OCI-LY1 (cell line): Measurements from ENCODE around the gene TNS4.

Experiments used
- H2AFZ ChIP-seq: fragments of 200-600 bp; sonication (generic), shearing (Covaris generic); 2 replicates; pipeline ENCODE4 v1.6.0; 2014; ENCODE audit warnings: antibody characterized with exemption, mild to moderate bottlenecking, low read length
- H3F3A ChIP-seq: fragments of 200-600 bp; sonication (generic), shearing (Covaris generic); 2 replicates; pipeline ENCODE4 v1.6.0; 2014; ENCODE audit warnings: mild to moderate bottlenecking, antibody characterized with exemption, low read length, moderate library complexity; ENCODE audit not compliant: insufficient read depth
- H3K27ac ChIP-seq: fragments of 200-600 bp; sonication (generic); 2 replicates; pipeline ENCODE4 v1.5.1; 2014; ENCODE audit warnings: low read length, mixed run types, mild to moderate bottlenecking, low read depth; ENCODE audit not compliant: poor library complexity, severe bottlenecking
- H3K27me3 ChIP-seq: fragments of 200-600 bp; sonication (generic); 2 replicates; pipeline ENCODE4 v1.6.0; 2014; ENCODE audit warnings: antibody characterized with exemption, mild to moderate bottlenecking, low read length, moderate library complexity; ENCODE audit not compliant: insufficient read depth
- H3K36me3 ChIP-seq: fragments of 200-600 bp; sonication (generic); 2 replicates; pipeline ENCODE4 v1.6.1; 2014; ENCODE audit warnings: mild to moderate bottlenecking, antibody characterized with exemption, low read length, moderate library complexity, mixed read lengths; ENCODE audit not compliant: insufficient read depth
- H3K4me1 ChIP-seq: fragments of 200-600 bp; sonication (generic); 2 replicates; pipeline ENCODE4 v1.5.1; 2014; ENCODE audit warnings: mild to moderate bottlenecking, low read length, moderate library complexity; ENCODE audit not compliant: insufficient read depth, severe bottlenecking
- H3K4me2 ChIP-seq: fragments of 200-600 bp; sonication (generic), shearing (Covaris generic); 2 replicates; pipeline ENCODE4 v1.6.1; 2014; ENCODE audit warnings: low read length
- H3K4me3 ChIP-seq: fragments of 200-600 bp; sonication (generic); 2 replicates; pipeline ENCODE4 v1.5.1; 2014; ENCODE audit warnings: low read length, low read depth, mild to moderate bottlenecking, mixed read lengths; ENCODE audit not compliant: poor library complexity, severe bottlenecking
- H3K79me2 ChIP-seq: fragments of 200-600 bp; shearing (Covaris generic); 2 replicates; pipeline ENCODE4 v1.6.1; 2016; ENCODE audit warnings: mixed run types, low read length, mixed read lengths; ENCODE audit not compliant: insufficient read depth
- H3K9ac ChIP-seq: fragments of 200-600 bp; sonication (generic), shearing (Covaris generic); 2 replicates; pipeline ENCODE4 v1.6.1; 2014; ENCODE audit warnings: mild to moderate bottlenecking, low read length, mixed read lengths
- H3K9me2 ChIP-seq: fragments of 200-600 bp; sonication (generic), shearing (Covaris generic); 2 replicates; pipeline ENCODE4 v1.6.1; 2014; ENCODE audit warnings: low read depth, mild to moderate bottlenecking, low read length, mixed read lengths
- H3K9me3 ChIP-seq: fragments of 200-600 bp; shearing (Covaris generic); 2 replicates; pipeline ENCODE4 v1.6.1; 2014; ENCODE audit warnings: low read length, mixed read lengths
- H4K20me1 ChIP-seq: fragments of 200-600 bp; sonication (generic), shearing (Covaris generic); 2 replicates; pipeline ENCODE4 v1.6.0; 2016; ENCODE audit warnings: mild to moderate bottlenecking, low read length; ENCODE audit not compliant: insufficient read depth
- CTCF ChIP-seq: fragments of 200-600 bp; sonication (generic), shearing (Covaris generic); IDR thresholded peaks from 2 replicates; pipeline ENCODE4 v1.5.1; 2017; ENCODE audit warnings: mild to moderate bottlenecking, antibody characterized with exemption, low read length, moderate library complexity, mixed read lengths
- EZH2 ChIP-seq: fragments of 200-600 bp; sonication (generic), shearing (Covaris generic); IDR thresholded peaks from 2 replicates; pipeline ENCODE4 v1.8.0; 2017; ENCODE audit warnings: borderline replicate concordance, mixed run types, mild to moderate bottlenecking, antibody characterized with exemption, low read length, moderate library complexity, mixed read lengths

The TNS4 gene

GRCh38 chr17:40498281-40499084 lies 2.9 kb downstream of the TNS4 start:
- TF ChIP-seq EZH2 (no peak), CTCF (no peak)
- Histone ChIP-seq H3K27ac (no peak overlapping the region), H3K4me2 (no peak overlapping the region), H4K20me1 (no peaks in the 10 kb centered on the region), H3K9ac (no peak overlapping the region), H3K4me1 (no peaks in the 10 kb centered on the region), H3F3A (no peaks in the 10 kb centered on the region), H3K4me3 (no peak overlapping the region), H2AFZ (no peak overlapping the region), H3K36me3 (no peaks in the 10 kb centered on the region), H3K79me2 (no peaks in the 10 kb centered on the region), H3K27me3 (peaks cover 6% of the 10 kb centered on the region; the same call in 1 of the 2 replicates), H3K9me3 (no peaks in the 10 kb centered on the region), H3K9me2 (no peaks in the 10 kb centered on the region)

- no peaks in the 10 kb centered on the region for H4K20me1 ChIP-seq
- H3K4me3 ChIP-seq: no peak overlapping the region
- H3K4me2 ChIP-seq: no peak overlapping the region
- no peaks in the 10 kb centered on the region for H3K9me3 ChIP-seq
- no peaks in the 10 kb centered on the region for H3K4me1 ChIP-seq
- H3K79me2 ChIP-seq: no peaks in the 10 kb centered on the region
- no peak overlapping the region for H3K27ac ChIP-seq
- H3K9ac ChIP-seq: no peak overlapping the region
- no peaks in the 10 kb centered on the region for H3K9me2 ChIP-seq
- no peak overlapping the region for H2AFZ ChIP-seq
- peaks cover 6% of the 10 kb centered on the region; the same call in 1 of the 2 replicates for H3K27me3 ChIP-seq
- H3K36me3 ChIP-seq: no peaks in the 10 kb centered on the region
- no peaks in the 10 kb centered on the region for H3F3A ChIP-seq
- TF ChIP-seq EZH2 (no peak), CTCF (no peak)
Measured at GRCh38 chr17:40497695-40498094, 3.7 kb downstream of the TNS4 start.

GRCh38 chr17:40496634-40497420 lies 4.6 kb downstream of the TNS4 start:
- Histone ChIP-seq H3K9me3 (no peaks in the 10 kb centered on the region), H3K9ac (no peak overlapping the region), H4K20me1 (no peaks in the 10 kb centered on the region), H3K27ac (no peak overlapping the region), H3K4me2 (no peak overlapping the region), H3K4me1 (peaks cover 5% of the 10 kb centered on the region), H3K4me3 (no peak overlapping the region), H2AFZ (no peak overlapping the region), H3K36me3 (no peaks in the 10 kb centered on the region), H3K27me3 (peaks cover 6% of the 10 kb centered on the region; the same call in 1 of the 2 replicates), H3K79me2 (no peaks in the 10 kb centered on the region), H3K9me2 (no peaks in the 10 kb centered on the region), H3F3A (no peaks in the 10 kb centered on the region)
- TF ChIP-seq CTCF (no peak), EZH2 (no peak)
